ENCODE data around the gene VMP1. TPM values are rescaled to one million over a fixed set of nuclear protein-coding genes. Genes with fewer than 3 reads are reported as not detected.
A peak's percentile ranks its signal among the peaks of the same experiment; 100 is the strongest.

The VMP1 gene
- total and polyA plus RNA-seq, 2 of the 13 experiments (the other 11 are each of a cell fraction or from before 2014, with no cell fraction given), result 186 to 271 TPM

DNA sequence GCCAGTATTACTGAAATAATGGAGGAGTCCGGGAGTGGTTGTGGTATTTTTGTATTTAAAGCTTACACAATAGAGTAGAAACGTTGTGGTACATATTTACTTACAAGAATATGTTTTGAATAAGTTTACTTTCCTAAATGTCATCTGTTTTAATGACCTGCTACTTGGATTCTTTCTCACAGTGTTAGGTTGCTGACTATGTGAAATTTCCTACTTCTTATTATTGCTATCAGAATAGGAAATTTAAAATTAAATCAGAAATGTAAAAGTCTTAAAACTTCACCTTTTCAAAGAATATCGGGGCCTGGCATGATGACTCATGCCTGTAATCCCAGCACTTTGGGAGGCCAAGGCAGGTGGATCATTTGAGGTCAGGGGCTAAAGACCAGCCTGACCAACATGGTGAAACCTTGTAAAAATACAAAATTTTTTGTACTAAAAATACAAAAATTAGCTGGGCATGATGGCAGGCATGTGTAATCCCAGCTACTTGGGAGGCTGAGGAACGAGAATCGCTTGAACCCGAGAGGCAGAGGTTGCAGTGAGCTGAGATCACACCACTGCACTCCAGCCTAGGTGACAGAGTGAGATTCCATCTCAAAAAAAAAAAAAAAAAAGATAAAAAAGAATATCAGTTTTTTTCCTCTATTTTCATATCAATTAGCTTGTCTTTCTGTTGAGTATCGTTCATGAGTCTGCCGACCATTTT is 77.8 kb downstream of the VMP1 start (continued):
- TF ChIP-seq, protein P1, sequence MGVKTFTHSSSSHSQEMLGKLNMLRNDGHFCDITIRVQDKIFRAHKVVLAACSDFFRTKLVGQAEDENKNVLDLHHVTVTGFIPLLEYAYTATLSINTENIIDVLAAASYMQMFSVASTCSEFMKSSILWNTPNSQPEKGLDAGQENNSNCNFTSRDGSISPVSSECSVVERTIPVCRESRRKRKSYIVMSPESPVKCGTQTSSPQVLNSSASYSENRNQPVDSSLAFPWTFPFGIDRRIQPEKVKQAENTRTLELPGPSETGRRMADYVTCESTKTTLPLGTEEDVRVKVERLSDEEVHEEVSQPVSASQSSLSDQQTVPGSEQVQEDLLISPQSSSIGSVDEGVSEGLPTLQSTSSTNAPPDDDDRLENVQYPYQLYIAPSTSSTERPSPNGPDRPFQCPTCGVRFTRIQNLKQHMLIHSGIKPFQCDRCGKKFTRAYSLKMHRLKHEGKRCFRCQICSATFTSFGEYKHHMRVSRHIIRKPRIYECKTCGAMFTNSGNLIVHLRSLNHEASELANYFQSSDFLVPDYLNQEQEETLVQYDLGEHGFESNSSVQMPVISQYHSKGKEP (CRISPR knock-in tag; IDR thresholded peaks at IDR 0.05), result no peak
- TF ChIP-seq, protein P2, sequence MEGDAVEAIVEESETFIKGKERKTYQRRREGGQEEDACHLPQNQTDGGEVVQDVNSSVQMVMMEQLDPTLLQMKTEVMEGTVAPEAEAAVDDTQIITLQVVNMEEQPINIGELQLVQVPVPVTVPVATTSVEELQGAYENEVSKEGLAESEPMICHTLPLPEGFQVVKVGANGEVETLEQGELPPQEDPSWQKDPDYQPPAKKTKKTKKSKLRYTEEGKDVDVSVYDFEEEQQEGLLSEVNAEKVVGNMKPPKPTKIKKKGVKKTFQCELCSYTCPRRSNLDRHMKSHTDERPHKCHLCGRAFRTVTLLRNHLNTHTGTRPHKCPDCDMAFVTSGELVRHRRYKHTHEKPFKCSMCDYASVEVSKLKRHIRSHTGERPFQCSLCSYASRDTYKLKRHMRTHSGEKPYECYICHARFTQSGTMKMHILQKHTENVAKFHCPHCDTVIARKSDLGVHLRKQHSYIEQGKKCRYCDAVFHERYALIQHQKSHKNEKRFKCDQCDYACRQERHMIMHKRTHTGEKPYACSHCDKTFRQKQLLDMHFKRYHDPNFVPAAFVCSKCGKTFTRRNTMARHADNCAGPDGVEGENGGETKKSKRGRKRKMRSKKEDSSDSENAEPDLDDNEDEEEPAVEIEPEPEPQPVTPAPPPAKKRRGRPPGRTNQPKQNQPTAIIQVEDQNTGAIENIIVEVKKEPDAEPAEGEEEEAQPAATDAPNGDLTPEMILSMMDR (CRISPR knock-in tag; IDR thresholded peaks at IDR 0.05), result no peak
- TF ChIP-seq RORA (CRISPR knock-in tag; IDR thresholded peaks at IDR 0.05) (no peak), SNRNP70 (IDR thresholded peaks at IDR 0.05; ENCODE audit: low read depth, low read length) (no peak), MAF1 (CRISPR knock-in tag; IDR thresholded peaks at IDR 0.05; ENCODE audit: borderline replicate concordance) (no peak), ZNF180 (CRISPR knock-in tag; IDR thresholded peaks at IDR 0.05; ENCODE audit: borderline replicate concordance, low read depth) (no peak), ZNF83 (CRISPR knock-in tag; IDR thresholded peaks at IDR 0.05; ENCODE audit: borderline replicate concordance) (no peak), ZNF749 (CRISPR knock-in tag; IDR thresholded peaks at IDR 0.05; ENCODE audit: borderline replicate concordance) (no peak), ELF1 (CRISPR knock-in tag; IDR thresholded peaks at IDR 0.05) (no peak), FOXM1 (CRISPR knock-in tag; IDR thresholded peaks at IDR 0.05) (no peak), HNF4A (CRISPR knock-in tag; IDR thresholded peaks at IDR 0.05) (peak; percentile 70), CC2D1A (CRISPR knock-in tag; IDR thresholded peaks at IDR 0.05) (no peak), FOSL2 (CRISPR knock-in tag; IDR thresholded peaks at IDR 0.05) (peak; percentile 99), MTF1 (CRISPR knock-in tag; IDR thresholded peaks at IDR 0.05) (no peak), ZNF326 (CRISPR knock-in tag; IDR thresholded peaks at IDR 0.05; ENCODE audit: borderline replicate concordance) (no peak), SOX5 (CRISPR knock-in tag; IDR thresholded peaks at IDR 0.05; ENCODE audit: borderline replicate concordance) (peak; percentile 26; the same call in 1 of the 2 replicates)
- TF ChIP-seq, protein P3, sequence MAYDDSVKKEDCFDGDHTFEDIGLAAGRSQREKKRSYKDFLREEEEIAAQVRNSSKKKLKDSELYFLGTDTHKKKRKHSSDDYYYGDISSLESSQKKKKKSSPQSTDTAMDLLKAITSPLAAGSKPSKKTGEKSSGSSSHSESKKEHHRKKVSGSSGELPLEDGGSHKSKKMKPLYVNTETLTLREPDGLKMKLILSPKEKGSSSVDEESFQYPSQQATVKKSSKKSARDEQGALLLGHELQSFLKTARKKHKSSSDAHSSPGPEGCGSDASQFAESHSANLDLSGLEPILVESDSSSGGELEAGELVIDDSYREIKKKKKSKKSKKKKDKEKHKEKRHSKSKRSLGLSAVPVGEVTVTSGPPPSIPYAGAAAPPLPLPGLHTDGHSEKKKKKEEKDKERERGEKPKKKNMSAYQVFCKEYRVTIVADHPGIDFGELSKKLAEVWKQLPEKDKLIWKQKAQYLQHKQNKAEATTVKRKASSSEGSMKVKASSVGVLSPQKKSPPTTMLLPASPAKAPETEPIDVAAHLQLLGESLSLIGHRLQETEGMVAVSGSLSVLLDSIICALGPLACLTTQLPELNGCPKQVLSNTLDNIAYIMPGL (CRISPR knock-in tag; IDR thresholded peaks at IDR 0.05; ENCODE audit: borderline replicate concordance in 1 of 2, low read depth in 1 of 2), result no peak
- TF ChIP-seq, protein P4, sequence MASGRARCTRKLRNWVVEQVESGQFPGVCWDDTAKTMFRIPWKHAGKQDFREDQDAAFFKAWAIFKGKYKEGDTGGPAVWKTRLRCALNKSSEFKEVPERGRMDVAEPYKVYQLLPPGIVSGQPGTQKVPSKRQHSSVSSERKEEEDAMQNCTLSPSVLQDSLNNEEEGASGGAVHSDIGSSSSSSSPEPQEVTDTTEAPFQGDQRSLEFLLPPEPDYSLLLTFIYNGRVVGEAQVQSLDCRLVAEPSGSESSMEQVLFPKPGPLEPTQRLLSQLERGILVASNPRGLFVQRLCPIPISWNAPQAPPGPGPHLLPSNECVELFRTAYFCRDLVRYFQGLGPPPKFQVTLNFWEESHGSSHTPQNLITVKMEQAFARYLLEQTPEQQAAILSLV (CRISPR knock-in tag; IDR thresholded peaks at IDR 0.05; ENCODE audit: borderline replicate concordance), result no peak
- TF ChIP-seq, protein P5, sequence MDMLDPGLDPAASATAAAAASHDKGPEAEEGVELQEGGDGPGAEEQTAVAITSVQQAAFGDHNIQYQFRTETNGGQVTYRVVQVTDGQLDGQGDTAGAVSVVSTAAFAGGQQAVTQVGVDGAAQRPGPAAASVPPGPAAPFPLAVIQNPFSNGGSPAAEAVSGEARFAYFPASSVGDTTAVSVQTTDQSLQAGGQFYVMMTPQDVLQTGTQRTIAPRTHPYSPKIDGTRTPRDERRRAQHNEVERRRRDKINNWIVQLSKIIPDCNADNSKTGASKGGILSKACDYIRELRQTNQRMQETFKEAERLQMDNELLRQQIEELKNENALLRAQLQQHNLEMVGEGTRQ (IDR thresholded peaks at IDR 0.05; ENCODE audit: low read depth, low read length), result no peak
- TF ChIP-seq, protein P5 (CRISPR knock-in tag; IDR thresholded peaks at IDR 0.05; ENCODE audit: borderline replicate concordance), result no peak
- TF ChIP-seq, protein P6, sequence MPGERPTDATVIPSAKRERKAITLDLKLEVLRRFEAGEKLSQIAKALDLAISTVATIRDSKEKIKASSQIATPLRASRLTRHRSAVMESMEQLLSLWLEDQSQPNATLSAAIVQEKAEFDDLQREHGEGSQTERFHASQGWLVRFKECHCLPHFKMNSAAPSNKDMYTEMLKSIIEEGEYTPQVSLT (CRISPR knock-in tag; IDR thresholded peaks at IDR 0.05; ENCODE audit: borderline replicate concordance, low read depth), result no peak
